ENCODE data around the gene PNPLA6. TPM values are rescaled to one million over a fixed set of nuclear protein-coding genes. Genes with fewer than 3 reads are reported as not detected.

PNPLA6 gene
- total RNA-seq, 1 experiment from 2014 or later = 121 TPM

DNA sequence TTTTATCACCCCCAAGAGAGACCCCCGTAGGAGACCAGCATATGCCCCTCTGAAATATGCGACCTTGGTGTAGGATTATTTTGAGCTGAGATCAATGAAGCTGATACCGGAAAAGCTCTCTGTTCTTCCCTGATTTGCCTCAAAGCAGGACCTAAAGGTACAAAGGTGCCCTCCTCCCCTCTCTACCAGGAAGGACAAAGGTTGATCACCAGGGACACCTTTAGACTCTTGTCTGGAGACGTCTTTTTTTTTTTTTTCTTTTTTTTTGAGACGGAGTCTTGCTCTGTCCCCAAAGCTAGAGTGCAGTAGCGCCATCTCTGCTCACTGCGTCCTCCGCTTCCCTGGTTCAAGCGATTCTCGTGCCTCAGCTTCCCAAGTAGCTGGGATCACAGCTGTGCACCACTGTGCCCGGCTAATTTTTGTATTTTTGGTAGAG, 45.9 kb upstream of the PNPLA6 start:
- peak overlapping the region; percentile 95 for H3K4me2 ChIP-seq
- no TSS peak for BruUV-seq (replicated peaks)
- POLR2A ChIA-PET (ENCODE audit: unreplicated experiment) = no interaction called here
- no peaks in the 10 kb centered on the region for H4K20me1 ChIP-seq (ENCODE audit: insufficient read depth)
- H3K36me3 ChIP-seq (ENCODE audit: low read depth) = no peaks in the 10 kb centered on the region
- no peaks in the 10 kb centered on the region for H3K9me2 ChIP-seq (ENCODE audit: insufficient read depth)
- H3K4me3 ChIP-seq = no peak overlapping the region
- no peak overlapping the region for H2AFZ ChIP-seq
- peaks cover 33% of the 10 kb centered on the region for H3F3A ChIP-seq (ENCODE audit: insufficient read depth, low read depth)
- CTCF ChIA-PET = no interaction called here
- H3K79me2 ChIP-seq (ENCODE audit: low read depth) = peaks cover 7% of the 10 kb centered on the region
- TF ChIP-seq EZH2 (IDR thresholded peaks at IDR 0.05; ENCODE audit: low read depth) = no peak
- TF ChIP-seq, protein P1, sequence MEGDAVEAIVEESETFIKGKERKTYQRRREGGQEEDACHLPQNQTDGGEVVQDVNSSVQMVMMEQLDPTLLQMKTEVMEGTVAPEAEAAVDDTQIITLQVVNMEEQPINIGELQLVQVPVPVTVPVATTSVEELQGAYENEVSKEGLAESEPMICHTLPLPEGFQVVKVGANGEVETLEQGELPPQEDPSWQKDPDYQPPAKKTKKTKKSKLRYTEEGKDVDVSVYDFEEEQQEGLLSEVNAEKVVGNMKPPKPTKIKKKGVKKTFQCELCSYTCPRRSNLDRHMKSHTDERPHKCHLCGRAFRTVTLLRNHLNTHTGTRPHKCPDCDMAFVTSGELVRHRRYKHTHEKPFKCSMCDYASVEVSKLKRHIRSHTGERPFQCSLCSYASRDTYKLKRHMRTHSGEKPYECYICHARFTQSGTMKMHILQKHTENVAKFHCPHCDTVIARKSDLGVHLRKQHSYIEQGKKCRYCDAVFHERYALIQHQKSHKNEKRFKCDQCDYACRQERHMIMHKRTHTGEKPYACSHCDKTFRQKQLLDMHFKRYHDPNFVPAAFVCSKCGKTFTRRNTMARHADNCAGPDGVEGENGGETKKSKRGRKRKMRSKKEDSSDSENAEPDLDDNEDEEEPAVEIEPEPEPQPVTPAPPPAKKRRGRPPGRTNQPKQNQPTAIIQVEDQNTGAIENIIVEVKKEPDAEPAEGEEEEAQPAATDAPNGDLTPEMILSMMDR (conservative IDR thresholded peaks at IDR 0.05) = no peak
- intact Hi-C loops (cut with micrococcal nuclease; ENCODE audit: unreplicated experiment) = no loop called here
- H3K4me1 ChIP-seq (replicated peaks; ENCODE audit: insufficient read depth) = peaks cover 39% of the 10 kb centered on the region
- no peaks in the 10 kb centered on the region for H3K27me3 ChIP-seq (ENCODE audit: insufficient read depth, low read depth)
- H3K9me3 ChIP-seq (ENCODE audit: insufficient read depth, low read depth) = no peaks in the 10 kb centered on the region
- no peak overlapping the region for H3K27ac ChIP-seq
- DNase-seq = no peak

DNA sequence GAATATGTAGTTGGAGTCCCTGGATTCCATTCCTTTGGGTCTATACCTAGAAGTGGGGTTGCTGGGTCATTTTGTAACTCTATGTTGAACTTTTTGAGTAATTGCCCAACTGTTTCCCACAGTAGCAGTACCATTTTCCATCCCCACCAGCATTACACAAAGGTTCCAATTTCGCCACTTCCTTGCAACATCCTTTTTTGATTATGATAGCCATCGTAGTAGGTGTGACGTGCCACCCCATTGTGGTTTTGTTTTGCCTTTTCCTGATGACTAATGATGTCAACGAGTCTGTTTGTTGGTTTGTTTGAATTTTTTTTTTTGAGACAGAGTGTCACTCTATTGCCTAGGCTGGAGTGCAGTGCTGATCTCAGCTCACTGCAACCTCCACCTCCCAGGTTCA, 43.4 kb upstream of the PNPLA6 start:
- peak; percentile 45 to 92 for DNase-seq
- POLR2A ChIA-PET (ENCODE audit: unreplicated experiment) = interaction anchor here (0.7 kb wide), 2 partner anchors 8 to 307 kb away, joined by 3 to 5 read pairs; no protein-coding TSS in a partner anchor

DNA sequence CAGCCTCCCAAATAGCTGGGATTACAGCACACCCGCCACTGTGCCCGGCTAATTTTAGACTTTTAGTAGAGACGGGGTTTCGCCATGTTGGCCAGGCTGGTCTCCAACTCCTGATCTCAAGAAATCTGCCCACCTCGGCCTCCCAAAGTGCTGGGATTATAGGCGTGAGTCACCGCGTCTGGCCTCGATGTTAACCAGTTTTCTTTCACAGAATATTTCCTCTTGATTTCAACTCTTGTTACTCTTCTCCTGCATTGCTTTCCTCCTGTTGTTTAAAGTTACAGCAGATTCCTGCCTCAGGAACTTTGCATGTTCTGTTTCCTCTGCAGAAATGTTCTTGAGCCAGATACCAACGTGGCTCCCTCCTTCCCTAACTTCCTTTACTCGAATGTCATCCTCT, 43.0 kb upstream of the PNPLA6 start:
- peak overlapping the region; percentile 80 for H3K27ac ChIP-seq
- CTCF ChIA-PET = no interaction called here

More for the DNA sequence above, 43.4 kb upstream of the PNPLA6 start:
- peaks cover 33% of the 10 kb centered on the region for H3F3A ChIP-seq (ENCODE audit: insufficient read depth, low read depth)
- peak overlapping the region; percentile 21; the same call in 1 of the 2 replicates for H3K4me3 ChIP-seq
- peaks cover 39% of the 10 kb centered on the region for H3K4me1 ChIP-seq (replicated peaks; ENCODE audit: insufficient read depth)
- no TSS peak for BruUV-seq (replicated peaks)
- H2AFZ ChIP-seq = peak overlapping the region; percentile 40; the same call in 1 of the 2 replicates
- no peaks in the 10 kb centered on the region for H3K9me3 ChIP-seq (ENCODE audit: insufficient read depth, low read depth)
- peak overlapping the region; percentile 54 for H3K4me2 ChIP-seq
- TF ChIP-seq, protein P1 (conservative IDR thresholded peaks at IDR 0.05) = no peak
- no peak for TF ChIP-seq EZH2 (IDR thresholded peaks at IDR 0.05; ENCODE audit: low read depth)
- peaks cover 7% of the 10 kb centered on the region for H3K79me2 ChIP-seq (ENCODE audit: low read depth)
- no peaks in the 10 kb centered on the region for H3K36me3 ChIP-seq (ENCODE audit: low read depth)
- no peaks in the 10 kb centered on the region for H3K27me3 ChIP-seq (ENCODE audit: insufficient read depth, low read depth)
- H4K20me1 ChIP-seq (ENCODE audit: insufficient read depth) = no peaks in the 10 kb centered on the region
- H3K9me2 ChIP-seq (ENCODE audit: insufficient read depth) = no peaks in the 10 kb centered on the region
- CTCF ChIA-PET = no interaction called here
- peak overlapping the region; percentile 80 for H3K27ac ChIP-seq
- intact Hi-C loops (cut with micrococcal nuclease; ENCODE audit: unreplicated experiment) = no loop called here

More for the DNA sequence above, 43.0 kb upstream of the PNPLA6 start:
- TF ChIP-seq, protein P1 (conservative IDR thresholded peaks at IDR 0.05) = no peak
- TF ChIP-seq EZH2 (IDR thresholded peaks at IDR 0.05; ENCODE audit: low read depth) = no peak
- Histone ChIP-seq H3K9me3 (ENCODE audit: insufficient read depth, low read depth) (no peaks in the 10 kb centered on the region), H3F3A (ENCODE audit: insufficient read depth, low read depth) (peaks cover 31% of the 10 kb centered on the region), H3K4me1 (replicated peaks; ENCODE audit: insufficient read depth) (peaks cover 39% of the 10 kb centered on the region), H4K20me1 (ENCODE audit: insufficient read depth) (no peaks in the 10 kb centered on the region), H3K36me3 (ENCODE audit: low read depth) (no peaks in the 10 kb centered on the region), H3K27me3 (ENCODE audit: insufficient read depth, low read depth) (no peaks in the 10 kb centered on the region), H3K9me2 (ENCODE audit: insufficient read depth) (no peaks in the 10 kb centered on the region), H3K4me3 (peak overlapping the region; percentile 21; the same call in 1 of the 2 replicates), H2AFZ (peak overlapping the region; percentile 40; the same call in 1 of the 2 replicates), H3K4me2 (peak overlapping the region; percentile 54), H3K79me2 (ENCODE audit: low read depth) (peaks cover 7% of the 10 kb centered on the region)
- DNase-seq = peak in 1 of 2 experiments; percentile 66
- intact Hi-C loops (cut with micrococcal nuclease; ENCODE audit: unreplicated experiment) = no loop called here
- no TSS peak for BruUV-seq (replicated peaks)
- POLR2A ChIA-PET (ENCODE audit: unreplicated experiment) = interaction anchor here (0.7 kb wide), 2 partner anchors 8 to 307 kb away, joined by 3 to 5 read pairs; no protein-coding TSS in a partner anchor

Measured in PC-9 (cell line).